Measurements from ENCODE around the gene GEMIN4. TPM values are rescaled to one million over a fixed set of nuclear protein-coding genes. Genes with fewer than 3 reads are reported as not detected.

GEMIN4 gene
- total and polyA plus RNA-seq, 2 of the 4 experiments (the other 2 are of a cell fraction) = 16.5 to 20.4 TPM

DNA sequence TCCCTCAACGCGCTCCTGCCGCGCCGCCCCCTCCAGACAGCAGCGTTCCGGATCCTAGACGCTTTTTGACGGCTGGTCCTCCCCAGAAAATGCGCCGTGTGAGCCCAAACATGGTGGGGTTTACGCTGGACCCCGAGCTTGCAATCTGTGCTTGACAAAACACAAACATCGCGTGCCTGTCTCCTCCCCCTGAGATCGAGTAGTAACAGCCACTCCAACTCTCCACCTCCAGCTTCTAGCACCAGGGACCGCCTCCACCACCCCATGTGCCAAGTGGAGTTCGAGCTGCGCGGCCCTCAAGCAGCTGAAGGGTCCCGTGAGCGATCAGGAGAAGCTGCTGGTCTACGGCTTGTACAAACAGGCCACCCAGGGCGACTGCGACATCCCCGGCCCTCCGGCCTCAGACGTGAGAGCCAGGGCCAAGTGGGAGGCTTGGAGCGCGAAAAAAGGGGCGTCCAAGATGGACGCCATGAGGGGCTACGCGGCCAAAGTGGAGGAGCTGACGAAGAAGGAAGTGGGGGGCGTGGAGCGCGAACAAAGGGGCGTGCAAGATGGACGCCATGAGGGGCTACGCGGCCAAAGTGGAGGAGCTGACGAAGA is 656 bp upstream of the GEMIN4 start:
- intact Hi-C loops (cut with micrococcal nuclease) = no loop called here
- H3K56ac ChIP-seq (ENCODE audit: extremely low read depth, insufficient read depth, low read length) = no peak overlapping the region
- peak overlapping the region; percentile 99 for H2AFZ ChIP-seq (replicated peaks; ENCODE audit: low read length, poor library complexity)
- peaks cover 13% of the 10 kb centered on the region for H3K36me3 ChIP-seq (ENCODE audit: control insufficient read depth, insufficient read depth, low read length)
- peaks cover 4% of the 10 kb centered on the region; the same call in 1 of the 2 replicates for H4K20me1 ChIP-seq (ENCODE audit: insufficient read depth, low read length)
- H4K5ac ChIP-seq (ENCODE audit: low read depth, low read length) = peak overlapping the region; percentile 80
- H3K79me1 ChIP-seq (ENCODE audit: low read depth in 1 of 2, low read length in 2 of 2) = peaks cover 23 to 38% of the 10 kb centered on the region in 2 experiments
- H2AK5ac ChIP-seq (ENCODE audit: low read depth, low read length) = peak overlapping the region; percentile 27
- H2BK5ac ChIP-seq (ENCODE audit: low read depth, low read length, poor library complexity, severe bottlenecking) = peak overlapping the region; percentile 33
- peak overlapping the region; percentile 82 for H3K23ac ChIP-seq (ENCODE audit: low read depth, low read length)
- peak overlapping the region; percentile 88 for H3K4me3 ChIP-seq (ENCODE audit: insufficient read depth, low read depth, low read length)
- H3K27me3 ChIP-seq (ENCODE audit: control insufficient read depth, insufficient read depth, low read length) = no peaks in the 10 kb centered on the region
- H4K91ac ChIP-seq (ENCODE audit: insufficient read depth, low read depth, low read length) = peak overlapping the region; percentile 70
- peaks cover 17% of the 10 kb centered on the region for H3K9me1 ChIP-seq (ENCODE audit: insufficient read depth, low read length)
- dilution Hi-C loops (cut with HindIII; ENCODE audit: low sequenced_read_pairs, unreplicated experiment) = no loop called here
- ChIA-PET CTCF (interaction anchor here (0.6 to 1.3 kb wide), 4 partner anchors 12 to 340 kb away, joined by 3 to 5 read pairs (median 4); partner anchors contain the start of gene TIMM22), POLR2A (ENCODE audit: unreplicated experiment) (no interaction called here)
- H3K4me1 ChIP-seq (ENCODE audit: control insufficient read depth, insufficient read depth, low read length) = peaks cover 10% of the 10 kb centered on the region
- H4K8ac ChIP-seq (ENCODE audit: low read depth in 2 of 2, low read length in 2 of 2) = peak overlapping the region; percentile 95 to 96
- WGBS, 2 experiments (ENCODE audit: extremely low coverage in 2 of 2, insufficient read length in 1 of 2) = 21% methylated on average over 20 of the region's 43 CpGs; no CpG with 5 or more reads in 1 of the 2 experiments
- H2AK9ac ChIP-seq (replicated peaks; ENCODE audit: low read depth, low read length, poor library complexity) = peak overlapping the region; percentile 98
- no peak overlapping the region for H2BK15ac ChIP-seq (ENCODE audit: low read depth, low read length)
- peak overlapping the region; percentile 66 for H3K9ac ChIP-seq (ENCODE audit: low read depth, low read length)
- H3K9me3 ChIP-seq (ENCODE audit: control insufficient read depth, insufficient read depth, low read length) = no peaks in the 10 kb centered on the region
- H3K4ac ChIP-seq (ENCODE audit: low read depth, low read length) = peak overlapping the region; percentile 91
- DNase-seq (peak; percentile 49), ATAC-seq (ENCODE audit: low read depth) (peak; percentile 45)
- H2BK20ac ChIP-seq (ENCODE audit: low read depth, low read length) = no peak overlapping the region
- H3K18ac ChIP-seq (ENCODE audit: low read depth, low read length) = peak overlapping the region; percentile 1; the same call in 1 of the 2 replicates
- in situ Hi-C loops (cut with MboI; ENCODE audit: low sequenced_read_pairs) = no loop called here
- peak overlapping the region; percentile 81 for H3K4me2 ChIP-seq (ENCODE audit: low read depth, low read length)
- peak overlapping the region; percentile 95 for H3K14ac ChIP-seq (replicated peaks; ENCODE audit: low read depth, low read length)
- no TSS peak for BruUV-seq (replicated peaks)
- peak overlapping the region; percentile 57 for H3K27ac ChIP-seq (ENCODE audit: insufficient read depth, low read length)
- H2BK120ac ChIP-seq (ENCODE audit: low read depth, low read length) = peak overlapping the region; percentile 4
- no peak for TF ChIP-seq BHLHE40 (IDR thresholded peaks at IDR 0.05; ENCODE audit: low read depth, low read length)
- TF ChIP-seq RAD21 (IDR thresholded peaks at IDR 0.05; ENCODE audit: low read length) = no peak
- no peak for TF ChIP-seq MAZ (IDR thresholded peaks at IDR 0.05; ENCODE audit: borderline replicate concordance, low read depth, low read length)
- TF ChIP-seq MXI1 (IDR thresholded peaks at IDR 0.05; ENCODE audit: borderline replicate concordance, low read depth, low read length) = no peak
- no peak for TF ChIP-seq SMC3 (IDR thresholded peaks at IDR 0.05; ENCODE audit: low read depth, low read length)
- no peak for TF ChIP-seq RCOR1 (IDR thresholded peaks at IDR 0.05; ENCODE audit: insufficient replicate concordance, low read length)
- TF ChIP-seq CHD1 (IDR thresholded peaks at IDR 0.05; ENCODE audit: low read depth, low read length) = no peak
- TF ChIP-seq RFX5 (IDR thresholded peaks at IDR 0.05; ENCODE audit: low read depth, low read length) = no peak
- no peak for TF ChIP-seq NFE2L2 (IDR thresholded peaks at IDR 0.05; ENCODE audit: low read depth, low read length)
- TF ChIP-seq, protein P1, sequence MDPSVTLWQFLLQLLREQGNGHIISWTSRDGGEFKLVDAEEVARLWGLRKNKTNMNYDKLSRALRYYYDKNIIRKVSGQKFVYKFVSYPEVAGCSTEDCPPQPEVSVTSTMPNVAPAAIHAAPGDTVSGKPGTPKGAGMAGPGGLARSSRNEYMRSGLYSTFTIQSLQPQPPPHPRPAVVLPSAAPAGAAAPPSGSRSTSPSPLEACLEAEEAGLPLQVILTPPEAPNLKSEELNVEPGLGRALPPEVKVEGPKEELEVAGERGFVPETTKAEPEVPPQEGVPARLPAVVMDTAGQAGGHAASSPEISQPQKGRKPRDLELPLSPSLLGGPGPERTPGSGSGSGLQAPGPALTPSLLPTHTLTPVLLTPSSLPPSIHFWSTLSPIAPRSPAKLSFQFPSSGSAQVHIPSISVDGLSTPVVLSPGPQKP (IDR thresholded peaks at IDR 0.05; ENCODE audit: borderline replicate concordance, low read depth, low read length) = no peak
- no peak for TF ChIP-seq MAFK (IDR thresholded peaks at IDR 0.05; ENCODE audit: low read depth, low read length)
- TF ChIP-seq, protein P2, sequence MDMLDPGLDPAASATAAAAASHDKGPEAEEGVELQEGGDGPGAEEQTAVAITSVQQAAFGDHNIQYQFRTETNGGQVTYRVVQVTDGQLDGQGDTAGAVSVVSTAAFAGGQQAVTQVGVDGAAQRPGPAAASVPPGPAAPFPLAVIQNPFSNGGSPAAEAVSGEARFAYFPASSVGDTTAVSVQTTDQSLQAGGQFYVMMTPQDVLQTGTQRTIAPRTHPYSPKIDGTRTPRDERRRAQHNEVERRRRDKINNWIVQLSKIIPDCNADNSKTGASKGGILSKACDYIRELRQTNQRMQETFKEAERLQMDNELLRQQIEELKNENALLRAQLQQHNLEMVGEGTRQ (IDR thresholded peaks at IDR 0.05; ENCODE audit: low read depth, low read length) = no peak

Data from IMR-90 (cell line).